Heart right ventricle (tissue), 16 donors: ENCODE measurements around the gene PTPRG. TPM values are rescaled to one million over a fixed set of nuclear protein-coding genes. Genes with fewer than 3 reads are reported as not detected.

Source experiments
- ATAC-seq, 8 donors: fragments of 200-7000 bp; cut with Tn5 transposase; one replicate each; pipeline ENCODE4 v1.9.1; 2020; ENCODE audit warnings: mild to moderate bottlenecking in 8 of 8, moderate library complexity in 8 of 8, moderate number of reproducible peaks in 1 of 8
- DNase-seq, 2 donors: peaks; one replicate each; pipeline ENCODE4 v3.0.0-alpha.2; 2020
- H3K27ac ChIP-seq, 10 donors: fragments of 200-600 bp; sonication (generic) in 2 of 10; one replicate each; pipeline versions ENCODE4 v1.5.0 to v1.8.0; 2020 to 2022; ENCODE audit warnings: mild to moderate bottlenecking in 3 of 10
- H3K27me3 ChIP-seq, 7 donors: fragments of 200-600 bp; one replicate each; pipeline ENCODE4 v1.8.0; 2021 to 2022; ENCODE audit warnings: mild to moderate bottlenecking in 2 of 7
- H3K36me3 ChIP-seq, 9 donors: fragments of 200-600 bp; sonication (generic) in 1 of 9; one replicate each; pipeline versions ENCODE4 v1.5.0 to v1.8.0; 2020 to 2022; ENCODE audit warnings: mild to moderate bottlenecking in 2 of 9
- H3K4me1 ChIP-seq, 9 donors: fragments of 200-600 bp; sonication (generic) in 1 of 9; one replicate each; pipeline versions ENCODE4 v1.5.0 to v1.8.0; 2020 to 2022; ENCODE audit warnings: mild to moderate bottlenecking in 4 of 9
- H3K4me3 ChIP-seq, 10 donors: fragments of 200-600 bp; sonication (generic) in 2 of 10; one replicate each; pipeline versions ENCODE4 v1.5.0 to v1.8.0; 2020 to 2022; ENCODE audit warnings: mild to moderate bottlenecking in 7 of 10, moderate library complexity in 2 of 10
- H3K9me3 ChIP-seq, 11 donors: fragments of 200-600 bp in 10 of 11; sonication (generic) in 2 of 11; one replicate each; pipeline versions ENCODE4 v1.5.0 to v1.8.0; 2013 to 2022; ENCODE audit warnings: mild to moderate bottlenecking in 2 of 11, control low read depth in 1 of 11, moderate library complexity in 1 of 11
- CTCF ChIP-seq, 9 donors: fragments of 200-600 bp; sonication (generic) in 2 of 9; IDR thresholded peaks; one replicate each; pipeline versions ENCODE4 v1.5.0 to v1.8.0; 2021 to 2022; ENCODE audit warnings: antibody characterized with exemption in 9 of 9, mild to moderate bottlenecking in 5 of 9, moderate library complexity in 1 of 9
- WGBS, 2 donors: extraction: QIAGEN DNeasy Blood & Tissue Kit; methylation state at CpG; one replicate each; pipeline ENCODE4 v1.1.7; 2013; ENCODE audit warnings: inconsistent platforms in 1 of 2; 5-methylcytosine and 5-hydroxymethylcytosine counted together
- intact Hi-C, 10 donors: fragments of 100-400 bp; cut with DNase I; formaldehyde crosslinking; loops; one replicate each; pipeline versions ENCODE4 v1.11.1 to v1.14.2; 2022
- polyA plus RNA-seq, 2 donors: library from polyadenylated mRNA; stranded (reverse); fragments of 200-250 nt; gene quantifications; one replicate each; pipeline ENCODE4 v1.2.3, GENCODE V29; 2013
- total RNA-seq, 10 donors: library from RNA; stranded (reverse); fragmentation: NEBNext Ultra II Directional in 3 of 10; extraction: Animal tissue kit (Norgen Biotek cat#: 25700) in 3 of 10; gene quantifications; one replicate each; pipeline versions ENCODE4 v1.2.1 to v1.2.4, GENCODE V29; 2021 to 2023
- donor health status: Arrhythmogenic right ventricular cardiomyopathy.
- donor health status: ischemic (EF 13 %, LVEDD 7.1; RV severe dilation, severe dysfunction).
- donor health status: healthy with polysubstance abuse.
- donor health status: DM: no; HTN: yes; CAD: no.
- donor health status: DM: no; HTN: no; CAD: no.
- donor health status: ischemic (EF 25% LVEDD 6.9; RV normal size, moderate dysfunction).
- donor health status: ischemic (EF 25% LVEDD 5.7; RV mildly dilated, moderate dysfunction).
- donor health status: healthy.
- donor health status: DM: yes; HTN: yes; CAD: no.
- donor health status: Ischemic cardiomyopathy.
- donor health status: ischemic (EF 35%, LVEDD 5.7; RV mildly dilated, moderate dysfunction).
- donor health status: nonischemic (EF 11% LVEDD 7.7; RV severe dilation, severe dysfunction).
- donor health status: DM: yes; HTN: yes; CAD: no.
- donor health status: PGD.
- donor health status: ischemic (EF 29% LVEDD 5.4; RV normal size, mild dysfunction).
- donor health status: nonischemic (EF 23%, LVEDD 6.1; RV moderate dilation, normal function).

PTPRG gene
- total and polyA plus RNA-seq, 12 donors, result 10.1 to 38.3 (median 32.6) TPM

- Histone ChIP-seq H3K36me3 (no peaks in the 10 kb centered on the region), H3K9me3 (no peaks in the 10 kb centered on the region), H3K4me3 (no peak overlapping the region), H3K4me1 (peaks cover 0 to 62% (median 33%) of the 10 kb centered on the region in 9 donors), H3K27ac (no peak overlapping the region), H3K27me3 (no peaks in the 10 kb centered on the region)
- no peak for ATAC-seq
- WGBS, 2 donors, result 90 to 100% methylated on average over 1 of the region's 1 CpG
- intact Hi-C loops, result loop anchor here in 1 of 10 donors (10.0 kb wide), 1 partner anchor 105 kb away; no protein-coding TSS in a partner anchor
- no peak for DNase-seq
- TF ChIP-seq CTCF (IDR thresholded peaks at IDR 0.05), result no peak
These were observed 178.3 kb downstream of the PTPRG start for GRCh38 chr3:61739640-61740039.

- Histone ChIP-seq H3K27ac (no peak overlapping the region), H3K4me1 (peaks cover 0 to 56% (median 29%) of the 10 kb centered on the region in 9 donors), H3K36me3 (no peaks in the 10 kb centered on the region), H3K4me3 (no peak overlapping the region), H3K27me3 (no peaks in the 10 kb centered on the region), H3K9me3 (no peaks in the 10 kb centered on the region)
- DNase-seq (no peak), ATAC-seq (no peak)
- WGBS, 2 donors, result 50 to 58% methylated on average over 1 of the region's 1 CpG
- no peak for TF ChIP-seq CTCF (IDR thresholded peaks at IDR 0.05)
- intact Hi-C loops, result no loop called here
These were observed 179.1 kb downstream of the PTPRG start for GRCh38 chr3:61740494-61740893.

GRCh38 chr3:61741551-61741950 is 180.2 kb downstream of the PTPRG start:
- DNase-seq (no peak), ATAC-seq (no peak)
- Histone ChIP-seq H3K4me3 (no peak overlapping the region), H3K9me3 (no peaks in the 10 kb centered on the region), H3K27ac (peak overlapping the region in 2 of 10 donors; percentile 4 to 27), H3K4me1 (peaks cover 0 to 51% (median 29%) of the 10 kb centered on the region in 9 donors), H3K27me3 (no peaks in the 10 kb centered on the region), H3K36me3 (no peaks in the 10 kb centered on the region)
- TF ChIP-seq CTCF (IDR thresholded peaks at IDR 0.05), result no peak
- WGBS, 2 donors, result 88 to 89% methylated on average over 3 of the region's 3 CpGs
- intact Hi-C loops, result no loop called here

- 68 to 72% methylated on average over 7 of the region's 7 CpGs for WGBS, 2 donors
- Histone ChIP-seq H3K27me3 (no peaks in the 10 kb centered on the region), H3K4me3 (no peak overlapping the region), H3K36me3 (no peaks in the 10 kb centered on the region), H3K4me1 (peaks cover 0 to 51% (median 29%) of the 10 kb centered on the region in 9 donors), H3K27ac (peak overlapping the region in 1 of 10 donors; percentile 4), H3K9me3 (no peaks in the 10 kb centered on the region)
- DNase-seq (no peak), ATAC-seq (peak in 1 of 8 donors; percentile 49)
- intact Hi-C loops, result no loop called here
- TF ChIP-seq CTCF (IDR thresholded peaks at IDR 0.05), result no peak
These were observed 180.6 kb downstream of the PTPRG start for GRCh38 chr3:61742006-61742405.
